GM12878 (cell line): ENCODE data around the gene GUK1. TPM values are rescaled to one million over a fixed set of nuclear protein-coding genes. Genes with fewer than 3 reads are reported as not detected.

Experiments
- ATAC-seq: fragments of 200-7000 bp; cut with Tn5 transposase; 3 replicates; pipeline ENCODE4 v1.9.1; 2020; ENCODE audit warnings: mild to moderate bottlenecking, moderate library complexity
- BruUV-seq: library from RNA; stranded (reverse); fragments of 400-500 nt; replicated peaks from 2 replicates; lab custom pipeline; 2021; lab: Mats Ljungman, UMichigan
- CTCF ChIA-PET: fragments of 300-600 bp; sonication (Branson Sonifier 250); formaldehyde crosslinking; extraction: SDS; loops from one replicate; lab custom pipeline; 2021; ENCODE audit warnings: inconsistent platforms; lab: Yijun Ruan, JAX
- POLR2A ChIA-PET: fragments of 350-600 bp; formaldehyde crosslinking; extraction: SDS; loops from one replicate; lab custom pipeline; 2021; ENCODE audit warnings: inconsistent platforms; lab: Charles Lee
- RAD21 ChIA-PET: fragments of 300-600 bp; sonication (Branson Sonifier 250); formaldehyde crosslinking; loops from one replicate; lab custom pipeline; 2023; ENCODE audit warnings: antibody characterized with exemption; ENCODE audit not compliant: unreplicated experiment; lab: Charles Lee
- SMC1A ChIA-PET: fragments of 300-600 bp; sonication (Branson Sonifier 250); formaldehyde crosslinking; loops from one replicate; lab custom pipeline; 2023; ENCODE audit not compliant: unreplicated experiment, uncharacterized antibody; lab: Charles Lee
- DNase-seq: peaks from one replicate; pipeline ENCODE4 v3.0.0-alpha.2; 2011; ENCODE audit warnings: low read depth, low spot score
- FAIRE-seq: peaks from 3 replicates; lab custom pipeline; 2011; peaks lifted over from hg19 to GRCh38; lab: Jason Lieb, UNC
- H2AFZ ChIP-seq: 2 replicates; pipeline ENCODE4 v1.6.0; 2011; ENCODE audit warnings: low read depth, low read length, control low read depth; ENCODE audit not compliant: control insufficient read depth
- H3K27ac ChIP-seq: 2 replicates; pipeline ENCODE4 v1.5.1; 2011; ENCODE audit warnings: control low read depth; ENCODE audit not compliant: control insufficient read depth, insufficient read depth
- H3K27me3 ChIP-seq, 2 experiments: replicated peaks in 1 of 2; 2 replicates each; pipeline versions ENCODE4 v1.6.0 to v1.6.1; 2011; ENCODE audit warnings: low read length in 1 of 2; ENCODE audit not compliant: control insufficient read depth in 2 of 2, insufficient read depth in 2 of 2
- H3K36me3 ChIP-seq, 2 experiments: 2 replicates each; pipeline ENCODE4 v1.5.1; 2011; ENCODE audit warnings: low read length in 1 of 2; ENCODE audit not compliant: control insufficient read depth in 2 of 2, insufficient read depth in 2 of 2
- H3K4me1 ChIP-seq: 2 replicates; pipeline ENCODE4 v1.6.1; 2011; ENCODE audit warnings: mild to moderate bottlenecking, low read length, moderate library complexity, mixed read lengths; ENCODE audit not compliant: control insufficient read depth, insufficient read depth
- H3K4me2 ChIP-seq: 2 replicates; pipeline ENCODE4 v1.6.0; 2011; ENCODE audit warnings: control low read depth; ENCODE audit not compliant: control insufficient read depth, insufficient read depth
- H3K4me3 ChIP-seq: fragments of 200-600 bp; sonication (generic); 2 replicates; pipeline ENCODE4 v1.5.1; 2016
- H3K79me2 ChIP-seq: 2 replicates; pipeline ENCODE4 v1.6.0; 2011; ENCODE audit warnings: low read length; ENCODE audit not compliant: control insufficient read depth, insufficient read depth
- H3K9ac ChIP-seq: 2 replicates; pipeline ENCODE4 v1.8.0; 2011; ENCODE audit warnings: low read length, control low read depth, mixed read lengths; ENCODE audit not compliant: control insufficient read depth, insufficient read depth
- H3K9me3 ChIP-seq: replicated peaks from 3 replicates; pipeline ENCODE4 v1.5.1; 2011; ENCODE audit warnings: mild to moderate bottlenecking, low read length; ENCODE audit not compliant: control insufficient read depth, insufficient read depth
- H4K20me1 ChIP-seq: 2 replicates; pipeline ENCODE4 v1.6.0; 2011; ENCODE audit not compliant: control insufficient read depth, insufficient read depth
- CHD4 ChIP-seq: fragments of 200-600 bp; sonication (generic); IDR thresholded peaks from 2 replicates; pipeline ENCODE4 v1.6.1; 2016; ENCODE audit warnings: mild to moderate bottlenecking
- IKZF1 ChIP-seq: fragments of 450-650 bp; conservative IDR thresholded peaks from 2 replicates; pipeline ENCODE4 v1.6.1; 2017; ENCODE audit warnings: antibody characterized with exemption, mild to moderate bottlenecking
- KAT2A ChIP-seq: conservative IDR thresholded peaks from 2 replicates; pipeline ENCODE4 v1.6.1; 2011; ENCODE audit warnings: low read depth, low read length; ENCODE audit not compliant: control insufficient read depth
- MLLT1 ChIP-seq: fragments of 450-650 bp; IDR thresholded peaks from 2 replicates; pipeline ENCODE4 v1.6.1; 2016; ENCODE audit warnings: mild to moderate bottlenecking
- POLR2A ChIP-seq: IDR thresholded peaks from 2 replicates; pipeline ENCODE4 v1.6.1; 2011; ENCODE audit warnings: low read depth, mild to moderate bottlenecking, low read length
- SKIL ChIP-seq: fragments of 450-650 bp; IDR thresholded peaks from 2 replicates; pipeline ENCODE4 v1.6.1; 2017; ENCODE audit warnings: mild to moderate bottlenecking, low read depth, inconsistent platforms; ENCODE audit not compliant: poor library complexity, severe bottlenecking
- ZBTB11 ChIP-seq: fragments of 450-650 bp; formaldehyde crosslinking; IDR thresholded peaks from 2 replicates; pipeline ENCODE4 v1.5.0; 2022; ENCODE audit warnings: mild to moderate bottlenecking, missing genetic modification characterization
- WGBS: methylation state at CpG from one replicate; pipeline ENCODE4 v1.1.6; 2016; ENCODE audit warnings: low lambda C conversion rate; ENCODE audit not compliant: insufficient replicate concordance, insufficient coverage; ENCODE audit errors: missing lambda C conversion rate; 5-methylcytosine and 5-hydroxymethylcytosine counted together
- in situ Hi-C: fragments of 300-500 bp; cut with MboI; formaldehyde crosslinking; loops from 9 replicates; pipeline ENCODE4 v1.14.3; 2018; ENCODE audit warnings: mixed read lengths
- intact Hi-C: fragments of 100-400 bp; cut with micrococcal nuclease; formaldehyde crosslinking; loops from one replicate; pipeline ENCODE4 v1.14.2; 2022; ENCODE audit not compliant: unreplicated experiment
- polyA plus RNA-seq, 11 experiments: library from polyadenylated mRNA; depleted of rRNA in 4 of 11; unstranded in 6 of 11; stranded (reverse) in 5 of 11; fragments of >200 nt; fragmentation: Nextera tagmentation in 4 of 11; fragmentation: Illumina TruSeq in 1 of 11; extraction: Ambion mirVana in 4 of 11; extraction: Trizol in 1 of 11; gene quantifications; 1 replicate in 1 of 11; 2 replicates in 10 of 11; pipeline versions ENCODE4 v1.2.1 to v1.2.3, GENCODE V29; 2011 to 2016; ENCODE audit warnings: inconsistent platforms in 2 of 11, missing spikeins in 2 of 11, low read depth in 1 of 11
- total RNA-seq, 4 experiments: library from RNA; depleted of rRNA in 3 of 4; stranded (reverse); fragments of >200 nt in 3 of 4; fragmentation: Illumina TruSeq in 1 of 4; extraction: Trizol in 1 of 4; gene quantifications; 2 replicates each; pipeline versions ENCODE4 v1.2.1 to v1.2.3, GENCODE V29; 2013 to 2021

The GUK1 gene
- total and polyA plus RNA-seq, 10 of the 15 experiments (the other 5 are each of a cell fraction or from before 2014, with no cell fraction given) = 6.3 to 357 (median 203) TPM

DNA sequence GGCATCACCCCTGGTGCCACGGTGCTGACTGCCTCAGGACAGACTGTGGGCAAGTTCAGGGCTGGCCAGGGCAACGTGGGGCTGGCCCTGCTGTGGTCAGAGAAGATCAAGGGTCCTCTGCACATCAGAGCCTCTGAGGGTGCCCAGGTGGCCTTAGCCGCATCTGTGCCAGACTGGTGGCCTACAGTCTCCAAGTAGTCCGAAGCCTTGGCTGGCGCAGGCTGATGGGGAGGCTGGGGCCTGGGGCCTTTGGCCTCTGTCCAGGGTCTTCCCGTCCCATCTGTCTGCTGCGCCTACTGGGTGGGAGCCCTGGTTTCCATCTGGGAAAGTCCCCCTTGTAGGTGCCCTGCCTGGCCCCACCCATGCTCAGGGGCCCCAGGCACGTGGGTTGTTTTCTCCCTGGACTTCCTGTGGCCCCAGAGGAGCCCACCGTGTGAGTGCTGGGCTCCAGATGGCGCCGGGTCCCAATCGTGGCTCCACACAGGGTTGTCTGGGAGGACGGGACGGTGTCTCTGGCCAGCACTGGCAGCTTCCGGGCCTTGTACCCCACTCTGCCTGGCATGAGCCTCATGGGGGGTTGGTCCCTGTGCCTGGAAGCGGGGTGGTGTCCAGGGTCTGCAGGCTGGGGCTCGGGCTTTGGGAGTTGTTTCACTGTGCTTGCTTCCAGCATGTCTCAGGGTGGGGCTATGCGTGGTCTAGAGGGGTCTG, 35.4 kb downstream of the GUK1 start:
- Histone ChIP-seq H3K27ac (no peak overlapping the region), H4K20me1 (no peaks in the 10 kb centered on the region), H3K36me3 (peaks cover 0 to 5% of the 10 kb centered on the region in 2 experiments; a peak in 2 of 4 replicates), H3K4me2 (no peak overlapping the region), H3K4me1 (peaks cover 6% of the 10 kb centered on the region), H3K4me3 (no peak overlapping the region), H3K9ac (no peak overlapping the region), H3K79me2 (no peaks in the 10 kb centered on the region), H2AFZ (no peak overlapping the region), H3K27me3 (no peaks in the 10 kb centered on the region), H3K9me3 (no peaks in the 10 kb centered on the region)
- in situ Hi-C loops (no loop called here), intact Hi-C loops (no loop called here)
- WGBS = 75% methylated on average over 18 of the region's 18 CpGs
- no peak for FAIRE-seq
- RAD21 ChIA-PET = no interaction called here
- POLR2A ChIA-PET = interaction anchor here (0.6 kb wide), 1 partner anchor 388 kb away, joined by 4 read pairs; no protein-coding TSS in a partner anchor
- TF ChIP-seq ZBTB11 (CRISPR knock-in tag) (no peak), IKZF1 (no peak), SKIL (no peak), KAT2A (no peak), CHD4 (no peak), POLR2A (0 out of 2 replicates have a peak, but pooled peaks have one; percentile 23), MLLT1 (no peak)
- ATAC-seq = no peak
- no peak for DNase-seq
- SMC1A ChIA-PET = interaction anchor here (0.8 kb wide), 1 partner anchor 176 kb away, joined by 3 read pairs; no protein-coding TSS in a partner anchor
- CTCF ChIA-PET = interaction anchor here (2.0 kb wide), 1 partner anchor 9 kb away, joined by 5 read pairs; no protein-coding TSS in a partner anchor
- no TSS peak for BruUV-seq
